Measurements from ENCODE around the gene GBGT1.

DNA sequence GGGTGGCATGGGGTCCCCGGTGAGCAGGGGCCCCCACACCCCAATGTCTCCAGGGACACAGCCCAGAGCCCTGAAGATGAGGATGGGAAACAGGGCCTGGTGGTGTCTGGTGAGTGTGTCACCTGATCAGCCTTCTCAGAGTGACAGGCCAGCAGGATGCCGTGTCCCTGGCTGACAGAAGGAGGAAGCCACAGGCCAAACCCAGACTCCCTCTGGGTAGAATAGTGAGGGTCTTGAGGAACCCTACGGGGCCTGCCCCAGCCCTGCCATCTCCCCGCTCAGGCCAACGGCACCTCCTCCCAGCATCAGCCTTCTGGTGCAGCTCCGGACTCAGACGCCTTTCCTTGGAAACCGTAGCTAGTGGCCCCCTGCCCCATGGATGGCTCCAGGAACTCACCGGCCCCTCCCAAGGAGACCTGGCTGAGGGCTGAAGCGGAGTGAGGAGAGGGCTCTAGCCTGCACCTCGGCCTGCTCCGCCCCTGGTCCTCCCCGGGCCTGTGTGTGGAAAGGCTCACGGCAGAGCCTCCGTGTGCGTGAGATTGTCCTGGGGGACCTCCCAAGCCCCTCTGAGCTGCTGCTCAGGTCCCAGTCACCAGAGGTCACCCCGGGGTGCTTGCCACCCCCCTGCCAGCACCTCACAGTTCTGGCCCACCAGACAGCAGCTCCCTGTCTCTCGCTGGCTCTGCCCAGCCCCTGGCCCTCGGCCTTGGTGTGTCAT lies 48.7 kb downstream of the GBGT1 start:
- no peak for TF ChIP-seq EP300 (IDR thresholded peaks at IDR 0.05)
- TF ChIP-seq POLR2A (IDR thresholded peaks at IDR 0.05), result no peak
- TF ChIP-seq, protein P1, sequence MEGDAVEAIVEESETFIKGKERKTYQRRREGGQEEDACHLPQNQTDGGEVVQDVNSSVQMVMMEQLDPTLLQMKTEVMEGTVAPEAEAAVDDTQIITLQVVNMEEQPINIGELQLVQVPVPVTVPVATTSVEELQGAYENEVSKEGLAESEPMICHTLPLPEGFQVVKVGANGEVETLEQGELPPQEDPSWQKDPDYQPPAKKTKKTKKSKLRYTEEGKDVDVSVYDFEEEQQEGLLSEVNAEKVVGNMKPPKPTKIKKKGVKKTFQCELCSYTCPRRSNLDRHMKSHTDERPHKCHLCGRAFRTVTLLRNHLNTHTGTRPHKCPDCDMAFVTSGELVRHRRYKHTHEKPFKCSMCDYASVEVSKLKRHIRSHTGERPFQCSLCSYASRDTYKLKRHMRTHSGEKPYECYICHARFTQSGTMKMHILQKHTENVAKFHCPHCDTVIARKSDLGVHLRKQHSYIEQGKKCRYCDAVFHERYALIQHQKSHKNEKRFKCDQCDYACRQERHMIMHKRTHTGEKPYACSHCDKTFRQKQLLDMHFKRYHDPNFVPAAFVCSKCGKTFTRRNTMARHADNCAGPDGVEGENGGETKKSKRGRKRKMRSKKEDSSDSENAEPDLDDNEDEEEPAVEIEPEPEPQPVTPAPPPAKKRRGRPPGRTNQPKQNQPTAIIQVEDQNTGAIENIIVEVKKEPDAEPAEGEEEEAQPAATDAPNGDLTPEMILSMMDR (IDR thresholded peaks at IDR 0.05), result no peak

Measured in gastroesophageal sphincter (tissue), 3 donors.